GM21717 (cell line): ENCODE results near the gene GRK4.
A peak's percentile ranks its signal among the peaks of the same experiment; 100 is the strongest.
"Not testable (repeated sequence)": the region's sequence is repeated elsewhere in the genome, so short reads cannot be mapped to it uniquely, and the experiment has no call there.

Experiments
- ATAC-seq: cut with Tn5 transposase; IDR thresholded peaks from one replicate; pipeline ENCODE4 v1.9.1; 2021; ENCODE audit warnings: mild to moderate bottlenecking, moderate library complexity; ENCODE audit not compliant: unreplicated experiment

The GRK4 gene

GRCh38 chr4:2955186-2956044 is 8.0 kb upstream of the GRK4 start:
- ATAC-seq, result not testable (repeated sequence)

- no peak for ATAC-seq
Observed at GRCh38 chr4:2958446-2958845, 4.9 kb upstream of the GRK4 start.

- not testable (repeated sequence) for ATAC-seq
Observed at GRCh38 chr4:2960450-2960849, 2.9 kb upstream of the GRK4 start.

GRCh38 chr4:2961421-2961810 is 2.0 kb upstream of the GRK4 start:
- no peak for ATAC-seq

- ATAC-seq, result no peak
Observed at GRCh38 chr4:2961811-2962441, 1.4 kb upstream of the GRK4 start.

GRCh38 chr4:2962614-2963174 is 677 bp upstream of the GRK4 start:
- ATAC-seq, result peak; percentile 28

- peak; percentile 30 for ATAC-seq
Observed at GRCh38 chr4:2963966-2964471, 648 bp downstream of the GRK4 start.

- ATAC-seq, result no peak
Observed at GRCh38 chr4:2964706-2965258, 1.4 kb downstream of the GRK4 start.

GRCh38 chr4:2965262-2965661 is 1.9 kb downstream of the GRK4 start:
- no peak for ATAC-seq

- no peak for ATAC-seq
Observed at GRCh38 chr4:2968381-2968780, 5.0 kb downstream of the GRK4 start.

GRCh38 chr4:2971275-2971674 is 7.9 kb downstream of the GRK4 start:
- no peak for ATAC-seq

GRCh38 chr4:2977211-2978088 is 14.1 kb downstream of the GRK4 start:
- ATAC-seq, result no peak

GRCh38 chr4:2981256-2981819 is 18.0 kb downstream of the GRK4 start:
- ATAC-seq, result no peak

GRCh38 chr4:2982012-2982411 is 18.6 kb downstream of the GRK4 start:
- ATAC-seq, result no peak

- not testable (repeated sequence) for ATAC-seq
Observed at GRCh38 chr4:2983715-2984114, 20.3 kb downstream of the GRK4 start.

GRCh38 chr4:2991243-2991642 is 27.9 kb downstream of the GRK4 start:
- ATAC-seq, result no peak

GRCh38 chr4:2994917-2995316 is 31.5 kb downstream of the GRK4 start:
- ATAC-seq, result no peak

GRCh38 chr4:2995546-2996265 is 32.3 kb downstream of the GRK4 start:
- ATAC-seq, result no peak

- ATAC-seq, result no peak
Observed at GRCh38 chr4:2996415-2996814, 33.0 kb downstream of the GRK4 start.

GRCh38 chr4:3007724-3008123 is 44.4 kb downstream of the GRK4 start:
- ATAC-seq, result no peak
